GM21529 (cell line): ENCODE data around the gene PRKD2.

Experiments
- ATAC-seq: cut with Tn5 transposase; IDR thresholded peaks from one replicate; pipeline ENCODE4 v1.9.1; 2021; ENCODE audit not compliant: unreplicated experiment

The PRKD2 gene

DNA sequence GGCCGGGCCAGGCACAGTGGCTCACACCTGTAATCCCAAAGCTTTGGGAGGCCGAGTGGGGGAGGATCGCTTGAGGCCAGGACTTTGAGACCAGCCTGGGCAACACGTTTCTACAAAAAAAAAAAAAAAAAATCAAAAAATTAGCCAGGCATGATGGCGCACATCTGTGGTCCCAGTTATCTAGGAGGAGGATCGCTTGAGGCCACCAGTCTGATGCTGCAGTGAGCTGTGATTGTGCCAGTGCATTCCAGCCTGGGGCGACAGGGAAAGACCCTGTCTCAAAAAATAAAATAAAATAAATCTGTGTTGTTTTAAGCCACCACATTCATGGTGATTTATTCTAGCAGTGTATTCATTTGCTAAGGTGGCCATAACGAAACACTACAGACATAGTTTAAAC, 51.8 kb downstream of the PRKD2 start:
- no peak for ATAC-seq

DNA sequence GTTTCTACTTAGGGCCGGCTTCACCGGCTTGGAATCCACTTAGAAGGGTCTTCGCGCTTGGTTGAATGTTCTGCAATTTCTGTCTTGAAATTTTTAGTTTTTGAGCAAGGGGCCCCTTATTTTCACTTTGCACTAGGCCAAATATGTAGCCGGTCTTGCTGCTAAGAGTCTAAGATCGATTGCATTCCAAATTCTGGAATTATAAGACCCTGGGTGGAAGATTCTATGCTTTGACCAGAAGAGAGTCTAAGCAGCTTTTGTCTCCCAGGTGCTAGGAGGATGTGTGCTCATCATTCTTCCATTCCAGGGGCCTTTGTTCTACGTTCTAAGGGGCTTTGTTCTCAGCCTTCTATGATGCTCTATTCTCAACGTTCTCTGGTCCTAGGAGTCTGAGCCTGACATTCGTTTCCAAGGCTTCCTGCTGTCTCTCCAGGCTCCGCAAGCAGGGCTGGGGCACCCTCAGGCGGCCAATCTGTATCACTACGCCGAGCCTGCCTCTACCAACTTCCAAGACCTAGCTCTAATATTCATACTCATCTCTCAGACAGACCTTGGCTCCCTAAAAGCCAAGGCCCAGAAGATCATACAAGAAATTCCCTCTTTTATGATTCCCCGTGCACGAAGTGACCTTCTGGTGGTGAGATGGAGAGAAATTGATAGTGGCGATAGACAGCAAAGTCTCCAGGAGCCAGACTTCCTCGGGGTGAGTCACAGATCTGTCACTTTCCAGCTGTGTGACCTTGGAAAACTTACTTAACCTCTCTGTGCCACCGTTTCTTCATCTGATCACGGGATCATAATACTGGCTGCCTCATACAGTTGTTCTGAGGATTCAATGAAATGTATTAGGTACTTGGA, 55.0 kb downstream of the PRKD2 start:
- ATAC-seq = no peak

DNA sequence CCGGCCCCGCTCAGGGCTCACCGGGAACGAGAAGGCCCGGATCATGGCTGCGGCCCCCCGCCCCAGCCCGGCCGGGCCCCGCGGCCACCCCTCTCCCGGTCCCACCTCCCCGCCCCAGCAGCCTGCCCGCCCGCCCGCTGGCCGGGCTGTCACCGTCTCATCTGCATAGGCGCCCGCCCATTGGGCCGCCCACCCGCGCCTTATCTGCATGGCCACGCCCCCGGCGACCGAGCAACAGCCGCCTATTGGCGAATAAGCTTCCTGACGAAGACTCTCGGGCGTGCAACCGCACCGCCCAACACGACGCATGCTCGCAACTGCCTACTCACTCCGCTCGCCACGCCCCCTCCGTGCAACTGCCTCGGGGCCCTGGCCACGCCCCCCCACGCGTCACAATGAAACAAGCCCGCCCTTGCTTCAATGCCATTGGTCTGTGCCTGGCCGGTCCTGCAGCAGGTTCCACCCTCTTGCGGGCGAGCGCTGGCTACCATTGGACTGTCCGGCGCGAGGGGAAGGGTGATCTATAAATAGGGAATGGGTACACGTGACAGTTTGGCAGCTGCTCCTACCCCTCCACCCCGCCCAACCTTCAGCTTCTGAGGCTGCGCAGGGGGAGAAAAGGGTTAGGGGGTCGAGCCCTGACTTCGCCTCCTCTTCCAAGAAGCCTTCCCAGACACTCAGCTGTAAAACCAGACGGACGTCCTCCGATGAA, 55.7 kb downstream of the PRKD2 start, which contains the start of gene DACT3:
TSS of gene DACT3 (minus strand) at position 163 of the 712 bp plus-strand sequence. CDS start at position 45, 118 bp downstream.
- ATAC-seq = peak; percentile 91

DNA sequence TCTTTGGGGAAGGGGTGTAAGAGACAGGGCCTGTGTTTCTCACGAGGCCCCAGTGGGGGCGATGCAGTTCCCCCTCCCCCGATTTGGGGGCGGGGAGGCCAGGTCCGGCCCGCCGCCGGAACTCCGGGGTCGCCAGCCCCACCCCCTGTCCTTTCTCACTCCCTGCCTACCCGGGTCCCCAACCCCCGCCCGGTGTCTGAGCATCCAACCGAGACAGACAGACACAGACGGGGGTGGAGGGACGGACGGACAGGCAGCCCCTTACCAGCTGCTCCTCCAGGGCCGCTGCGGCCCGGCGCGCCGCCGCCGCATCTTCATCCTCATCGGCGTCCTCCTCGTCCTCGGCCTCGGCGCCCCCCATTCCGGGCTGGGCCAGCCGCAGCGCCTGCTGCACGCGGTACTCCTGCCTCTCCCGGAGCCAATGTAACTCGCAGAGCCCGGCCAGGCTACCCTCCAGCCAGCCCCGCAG, 56.3 kb downstream of the PRKD2 start:
- no peak for ATAC-seq

DNA sequence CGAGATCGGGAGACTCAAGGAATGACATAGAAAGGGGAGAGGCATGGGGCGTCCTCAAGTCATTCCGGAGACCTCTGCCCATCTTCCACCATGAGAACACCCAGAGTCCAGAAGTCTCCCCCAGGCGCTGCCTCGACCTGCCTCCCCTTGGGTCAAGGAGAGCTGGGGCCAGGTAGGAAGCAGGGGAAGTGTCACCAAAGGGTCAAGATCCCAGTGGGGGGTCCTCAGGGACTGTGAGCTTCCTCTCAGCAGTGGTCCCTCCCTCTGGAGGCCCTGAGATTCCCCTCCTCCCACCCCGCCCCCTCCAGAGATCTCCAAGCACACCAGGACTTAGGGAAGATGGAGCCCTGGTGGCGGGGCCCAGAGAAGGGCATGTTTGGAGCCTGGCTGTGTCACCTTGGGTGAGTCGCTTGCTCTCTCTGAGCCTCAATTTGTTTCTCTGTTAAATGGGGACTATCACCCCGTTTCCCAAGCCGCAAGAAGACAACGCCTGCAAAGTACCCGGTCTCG, 56.9 kb downstream of the PRKD2 start:
- no peak for ATAC-seq

DNA sequence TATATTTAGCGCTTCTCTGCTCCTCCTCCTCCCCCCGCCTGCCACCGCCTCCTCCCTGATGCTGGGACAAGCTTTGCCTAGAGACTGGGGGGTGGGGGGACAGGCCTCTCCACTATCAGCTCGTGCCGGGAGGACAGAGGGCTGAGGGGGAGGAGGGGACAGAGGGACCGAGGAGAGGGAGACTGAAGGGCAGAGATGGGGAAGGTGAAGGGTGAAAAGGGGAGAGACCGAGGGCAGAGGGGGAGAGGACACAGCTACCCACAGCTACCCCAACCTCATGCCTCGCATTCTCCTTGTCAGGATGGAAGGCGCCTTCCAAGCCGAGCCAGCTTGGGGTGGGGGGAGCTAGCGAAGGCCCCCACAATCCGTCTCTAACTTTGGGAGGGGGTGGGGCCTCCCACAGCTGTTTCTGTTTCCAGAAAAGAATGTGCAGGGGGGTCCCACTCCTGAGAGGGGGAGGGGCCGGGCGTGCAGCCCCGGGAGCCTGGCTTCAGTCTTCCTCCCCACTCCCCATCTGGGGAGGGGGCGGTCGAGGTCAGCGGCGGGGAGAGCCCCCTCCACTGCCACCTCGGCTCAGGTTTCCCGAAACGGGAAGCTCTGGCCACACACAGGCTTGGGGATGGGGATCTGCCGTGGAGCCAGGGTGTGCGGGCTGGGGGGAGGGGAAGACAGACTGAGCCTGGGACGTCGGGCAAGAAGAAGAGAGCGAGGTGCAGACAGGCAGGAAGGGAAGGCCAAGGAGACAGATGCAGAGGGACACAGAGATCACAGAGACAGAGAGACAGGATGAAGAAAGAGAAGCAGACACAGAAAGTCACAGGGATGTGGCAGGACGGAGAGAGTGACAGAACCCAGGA, 57.5 kb downstream of the PRKD2 start:
- ATAC-seq = no peak

DNA sequence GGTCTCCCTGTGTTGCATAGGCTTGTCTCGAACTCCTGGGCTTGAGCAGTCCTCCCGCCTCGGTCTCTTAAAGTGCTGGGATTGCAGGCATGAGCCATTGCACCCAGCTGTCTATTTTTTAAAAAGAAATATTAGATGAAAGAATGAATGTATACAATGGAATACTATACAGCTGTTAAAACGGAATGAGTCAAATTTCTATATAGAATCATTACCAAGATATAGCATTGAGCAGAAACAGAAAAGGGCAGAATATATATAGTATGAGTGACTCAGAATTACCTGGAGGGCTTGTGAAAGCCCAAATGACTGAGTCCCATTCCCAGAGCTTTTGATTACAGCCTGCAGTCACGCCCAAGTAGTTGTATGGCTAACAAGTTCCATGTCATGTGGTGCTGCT, 60.4 kb downstream of the PRKD2 start:
- no peak for ATAC-seq

DNA sequence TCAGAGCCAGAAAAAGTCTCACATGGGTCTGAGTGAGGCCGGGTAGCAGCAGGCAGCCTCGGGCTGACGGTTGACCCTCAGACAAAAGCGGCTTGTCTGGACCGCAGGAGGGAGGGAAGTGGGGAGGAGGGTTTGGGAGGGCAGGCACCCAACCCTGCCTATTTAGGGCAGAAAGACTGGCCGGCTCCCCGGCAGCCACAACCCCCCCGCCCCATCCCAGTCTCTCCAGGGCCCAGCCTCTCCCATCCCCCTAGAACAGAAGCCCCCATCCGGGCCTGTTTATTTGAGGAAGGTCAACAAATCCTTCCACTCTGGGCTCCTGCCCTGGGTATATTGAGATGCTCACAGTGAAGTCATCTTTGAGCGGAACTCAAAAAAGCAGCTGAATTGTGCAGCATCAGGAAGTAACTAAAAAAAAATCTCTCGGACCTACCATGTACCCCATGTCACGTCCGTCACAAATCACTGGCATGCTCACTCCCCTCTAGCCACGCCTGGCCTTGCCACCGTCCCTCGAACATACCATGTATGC, 62.2 kb downstream of the PRKD2 start:
- no peak for ATAC-seq

DNA sequence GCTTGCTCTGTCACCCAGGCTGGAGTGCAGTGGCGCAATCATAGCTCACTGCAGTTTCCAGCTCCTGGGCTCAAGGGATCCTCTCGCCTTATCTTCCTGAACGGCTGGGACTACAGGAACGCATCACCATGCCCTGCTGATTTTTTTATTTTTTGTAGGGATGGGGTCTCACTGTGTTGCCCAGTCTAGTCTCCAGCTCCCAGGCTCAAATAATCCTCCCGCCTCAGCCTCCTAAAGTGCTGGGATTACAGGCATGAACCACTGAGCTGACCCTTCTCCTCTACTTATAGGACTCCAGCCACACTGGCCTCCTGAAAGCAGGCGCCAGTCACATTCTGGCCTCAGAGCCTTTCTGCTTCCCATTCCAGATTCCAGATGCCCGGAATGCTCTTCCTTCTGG, 66.5 kb downstream of the PRKD2 start:
- ATAC-seq = no peak

DNA sequence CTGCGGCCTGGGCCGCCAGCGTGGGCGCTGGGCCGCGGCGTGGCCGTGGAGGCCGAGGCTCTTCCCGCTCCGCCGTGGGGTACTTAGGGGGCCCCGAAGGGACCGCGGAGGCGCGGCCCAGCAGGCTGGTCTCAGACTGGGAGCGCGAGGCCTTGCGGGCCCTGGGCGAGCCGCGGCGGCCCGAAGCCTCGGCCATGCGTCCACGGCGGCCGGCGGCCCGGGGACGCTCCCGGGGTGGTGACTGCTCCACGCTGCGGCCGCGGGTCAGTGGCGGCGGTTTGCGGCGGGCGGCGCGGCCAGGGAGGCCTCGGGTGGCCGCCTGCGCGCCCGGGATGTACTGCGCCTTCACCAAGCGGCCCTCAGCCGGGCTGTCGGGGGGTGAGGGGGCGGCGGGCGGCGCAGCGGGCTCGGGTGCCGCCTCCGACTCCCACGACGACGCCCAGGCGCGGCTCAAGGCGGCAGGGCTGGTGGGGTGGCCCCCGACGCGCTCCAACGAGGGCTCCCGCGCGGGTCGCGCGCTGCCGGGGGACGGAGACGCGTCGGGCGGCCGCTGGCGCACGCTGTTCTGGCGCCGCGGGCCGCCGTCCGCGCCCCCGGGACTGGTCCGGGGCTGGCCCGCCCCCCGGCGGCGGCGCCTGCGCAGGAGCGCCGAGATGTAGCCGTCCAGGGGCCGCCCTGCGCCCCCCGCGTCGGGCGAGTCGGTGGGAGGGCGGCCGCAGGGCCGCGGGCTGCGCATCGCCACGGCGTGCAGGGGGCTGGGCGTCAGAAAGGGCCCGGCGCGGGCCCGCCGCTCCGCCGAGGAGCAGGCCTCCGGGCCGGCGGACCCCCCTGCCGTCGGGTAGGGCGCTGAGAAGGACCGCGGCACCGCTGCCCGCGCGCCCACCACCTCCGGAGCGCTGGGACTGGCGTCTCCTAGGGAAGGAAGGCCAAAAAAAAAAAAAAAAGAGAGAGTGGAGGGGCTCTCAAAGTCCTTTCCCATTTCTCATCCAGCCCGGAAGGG, 67.7 kb downstream of the PRKD2 start:
- no peak for ATAC-seq

DNA sequence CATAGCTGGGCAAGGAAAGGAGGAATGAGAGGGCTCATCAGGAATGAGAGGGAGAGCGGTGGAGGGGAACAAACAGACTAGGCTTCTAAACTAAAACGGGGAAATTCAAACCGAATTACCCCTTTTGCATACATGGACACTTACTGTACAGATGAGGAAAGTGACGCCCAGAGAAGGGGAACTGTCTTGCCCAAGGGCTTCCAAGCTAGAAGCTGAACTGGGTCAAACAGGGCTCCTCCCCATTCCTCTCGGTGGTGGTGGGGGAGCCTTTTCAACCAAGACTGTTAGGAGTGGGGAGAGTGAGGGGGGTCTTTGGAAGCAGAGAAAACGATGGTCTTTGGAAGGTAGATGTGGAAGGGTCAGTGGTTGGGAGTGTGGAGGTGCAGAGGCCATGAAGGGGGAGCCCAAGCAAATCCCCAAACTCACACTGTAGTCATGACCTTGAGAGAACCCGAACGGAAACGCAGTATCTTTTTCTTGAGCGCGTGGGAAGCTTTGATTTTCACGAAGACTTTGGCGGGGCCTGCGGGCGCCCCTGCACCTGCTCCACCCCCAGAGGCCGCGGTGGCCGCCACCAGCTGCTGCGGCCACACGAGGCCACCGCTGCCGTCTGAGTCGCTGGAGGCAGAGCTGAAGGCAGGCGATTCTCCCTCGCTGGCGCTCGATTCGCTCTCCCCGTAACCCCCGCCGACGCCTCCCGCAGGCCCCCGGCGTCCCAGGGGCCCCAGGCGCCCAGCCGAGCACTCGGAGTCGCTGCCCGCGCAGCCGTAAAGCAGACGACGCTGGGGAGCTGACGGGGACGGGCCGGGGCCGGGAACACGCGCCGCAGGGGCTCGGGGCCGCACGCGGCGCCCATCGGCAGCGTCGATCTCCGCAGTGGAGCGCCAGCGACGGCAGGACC, 68.6 kb downstream of the PRKD2 start:
- no peak for ATAC-seq

DNA sequence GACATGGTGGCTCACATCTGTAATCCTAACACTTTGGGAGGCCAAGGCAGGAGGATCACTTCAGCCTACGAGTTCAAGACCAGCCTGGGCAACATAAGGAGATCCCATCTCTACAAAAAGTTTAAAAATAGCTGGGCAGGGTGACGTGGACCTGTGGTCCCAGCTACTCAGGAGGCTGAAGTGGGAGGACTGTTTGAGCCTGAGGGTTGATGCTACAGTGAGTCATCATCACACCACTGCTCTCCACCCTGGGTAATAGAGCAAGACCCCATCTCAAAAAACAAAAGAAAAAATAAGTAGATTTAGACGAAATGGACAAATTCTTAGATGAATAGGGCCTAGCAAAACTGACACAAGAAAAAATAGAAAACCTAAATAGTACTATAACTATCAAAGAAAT, 70.5 kb downstream of the PRKD2 start:
- ATAC-seq = no peak

DNA sequence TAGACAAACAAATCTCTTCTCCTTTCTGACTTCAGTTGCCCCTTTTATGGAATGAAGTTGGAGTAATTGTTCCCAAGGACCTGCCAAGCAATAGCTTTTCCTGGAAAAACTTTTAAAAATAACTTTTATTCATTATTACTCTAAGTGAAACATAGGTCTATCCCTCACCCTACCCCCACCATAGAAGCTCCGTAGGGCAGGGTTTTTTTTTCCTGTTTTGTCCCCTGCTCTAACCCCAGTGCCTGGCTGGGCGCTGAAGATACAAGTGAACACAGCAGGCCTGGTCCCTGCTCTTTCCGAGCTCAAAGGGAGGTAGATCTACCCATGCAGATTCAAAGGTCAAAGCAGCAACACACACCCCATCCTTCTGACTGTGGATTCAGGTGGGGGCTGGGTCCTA, 72.2 kb downstream of the PRKD2 start:
- ATAC-seq = no peak

DNA sequence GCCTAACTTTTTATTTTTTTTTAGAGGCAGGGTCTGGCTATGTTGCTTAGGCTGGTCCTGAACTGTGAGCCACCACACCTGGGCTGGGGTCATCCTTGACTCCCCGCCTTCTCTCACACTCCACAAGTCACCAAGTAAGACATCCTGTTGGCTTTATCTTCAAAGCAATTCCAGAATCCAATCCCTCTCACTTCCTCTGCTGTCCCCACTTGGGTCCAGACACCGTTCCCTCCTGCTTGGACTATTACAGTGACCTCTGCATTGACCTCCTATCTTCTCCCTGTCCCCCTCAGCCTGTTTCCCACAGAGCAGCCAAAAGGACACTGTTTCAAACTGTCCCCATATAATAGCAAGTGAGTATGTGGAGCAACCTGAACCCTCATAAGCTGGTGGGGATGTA, 76.3 kb downstream of the PRKD2 start:
- no peak for ATAC-seq

DNA sequence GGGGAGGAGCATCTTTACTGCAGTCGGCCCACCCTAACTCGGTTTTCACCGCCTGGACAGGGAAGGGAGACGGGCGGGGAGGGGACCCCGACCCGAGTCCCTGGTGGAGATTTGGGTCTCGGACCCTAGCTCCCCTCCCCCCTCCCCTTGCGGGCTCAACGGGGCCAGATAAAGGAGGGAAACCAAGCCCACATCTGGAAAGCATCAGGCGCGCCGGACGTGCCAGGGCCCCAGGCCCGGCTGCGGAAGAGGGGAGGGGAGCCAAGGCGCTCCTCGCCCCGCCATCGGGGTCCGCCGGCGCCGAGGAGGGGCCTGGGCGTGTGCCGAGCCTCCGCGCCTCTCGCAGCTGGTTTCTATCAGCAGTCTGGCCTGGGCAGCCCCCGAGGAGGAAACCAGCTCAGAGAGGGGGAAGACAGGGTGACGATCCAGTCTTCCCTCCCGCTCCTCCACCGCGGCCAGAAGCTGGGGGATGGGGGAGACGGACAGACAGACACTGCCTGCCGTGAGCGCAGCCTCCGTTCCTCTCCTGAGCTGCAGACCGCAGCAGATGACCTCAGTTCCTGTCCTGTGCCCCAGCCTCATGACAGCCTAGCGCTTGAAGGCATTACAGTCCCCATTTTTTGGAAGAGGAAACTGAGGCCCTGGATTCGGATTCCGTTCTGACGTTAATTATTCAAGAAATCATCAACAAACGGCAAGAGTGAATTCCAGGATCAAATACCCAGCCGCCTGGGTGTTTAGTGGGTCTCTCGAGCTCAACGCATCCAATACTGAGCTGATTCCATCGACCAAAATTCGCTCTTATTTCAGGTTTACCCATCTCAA, 77.3 kb downstream of the PRKD2 start:
- no peak for ATAC-seq

DNA sequence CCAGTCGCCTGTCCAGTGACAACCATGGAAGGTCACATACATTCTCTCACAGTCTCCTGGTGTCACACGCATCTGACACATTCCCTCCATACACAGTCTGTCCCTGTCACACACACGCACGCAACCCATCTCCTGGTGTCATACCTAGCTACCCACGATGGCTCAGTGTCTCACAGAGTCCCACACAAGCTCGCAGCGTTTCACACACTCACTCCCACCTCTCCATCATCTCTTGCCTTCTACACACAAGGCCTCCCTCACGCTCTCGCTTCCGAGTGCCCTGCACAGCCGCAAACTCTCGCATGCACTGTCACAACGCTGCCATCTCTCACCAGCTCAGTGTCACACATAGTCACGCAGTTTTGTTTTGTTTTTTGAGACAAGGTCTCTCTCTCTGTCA, 79.7 kb downstream of the PRKD2 start:
- ATAC-seq = no peak

DNA sequence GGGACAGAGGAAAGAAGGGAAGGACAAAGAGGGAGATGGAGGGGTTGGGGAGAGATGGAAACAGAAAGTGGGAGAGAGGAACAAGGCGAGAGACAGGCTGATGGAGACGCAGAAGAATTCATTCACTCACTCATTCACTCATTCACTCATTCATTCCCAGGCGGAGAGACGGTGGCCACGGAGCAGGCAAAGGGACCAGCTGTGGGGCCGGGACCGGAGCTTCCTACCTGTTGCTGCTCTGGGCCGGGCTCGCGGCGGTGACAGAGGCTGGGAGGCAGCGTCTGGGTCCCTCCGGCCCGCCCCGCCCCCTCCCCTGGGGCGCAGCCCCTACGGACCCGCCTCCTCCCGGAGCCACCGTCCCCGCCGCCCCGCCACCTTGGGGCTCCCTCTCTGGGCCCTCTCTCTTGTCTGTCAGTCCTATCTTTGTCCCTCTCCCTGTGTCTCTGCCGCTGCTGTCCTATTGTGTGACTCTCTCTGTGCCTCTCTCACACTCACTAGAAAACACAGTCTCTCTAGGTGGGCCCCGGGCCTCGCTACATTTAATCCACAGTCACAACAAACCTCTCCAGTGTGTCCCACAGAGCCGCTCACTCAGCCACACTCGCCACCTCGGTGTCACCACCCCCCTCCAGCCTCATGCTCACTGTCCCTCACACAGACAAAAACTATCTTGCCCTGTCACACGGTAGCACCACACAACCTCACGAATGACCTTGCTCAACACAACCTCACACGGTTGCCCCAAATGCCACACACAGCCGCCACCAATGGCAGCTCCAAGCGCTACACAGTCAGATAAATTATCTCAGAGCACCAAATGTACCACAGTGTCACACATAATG, 80.8 kb downstream of the PRKD2 start, which contains the start of gene GNG8:
TSS of gene GNG8 (minus strand) at position 283 of the 842 bp plus-strand sequence. CDS start 1,520 bp downstream, outside the sequence.
- ATAC-seq = no peak
